HG03280 (cell line): ENCODE data around the gene CXCL17.
A peak's percentile ranks its signal among the peaks of the same experiment; 100 is the strongest.

ENCODE experiments used
- ATAC-seq: cut with Tn5 transposase; IDR thresholded peaks from one replicate; pipeline ENCODE4 v1.9.1; 2021; ENCODE audit warnings: mild to moderate bottlenecking, moderate library complexity; ENCODE audit not compliant: unreplicated experiment

CXCL17 gene

GRCh38 chr19:42424712-42425131 is 18.0 kb downstream of the CXCL17 start:
- no peak for ATAC-seq

- no peak for ATAC-seq
These were observed 18.4 kb downstream of the CXCL17 start for GRCh38 chr19:42424345-42424707.

- peak; percentile 86 for ATAC-seq
These were observed 19.0 kb downstream of the CXCL17 start for GRCh38 chr19:42423462-42424344.

- ATAC-seq = peak; percentile 17
These were observed 19.8 kb downstream of the CXCL17 start for GRCh38 chr19:42422901-42423461.

GRCh38 chr19:42422092-42422900 is 20.4 kb downstream of the CXCL17 start:
- ATAC-seq = no peak

DNA sequence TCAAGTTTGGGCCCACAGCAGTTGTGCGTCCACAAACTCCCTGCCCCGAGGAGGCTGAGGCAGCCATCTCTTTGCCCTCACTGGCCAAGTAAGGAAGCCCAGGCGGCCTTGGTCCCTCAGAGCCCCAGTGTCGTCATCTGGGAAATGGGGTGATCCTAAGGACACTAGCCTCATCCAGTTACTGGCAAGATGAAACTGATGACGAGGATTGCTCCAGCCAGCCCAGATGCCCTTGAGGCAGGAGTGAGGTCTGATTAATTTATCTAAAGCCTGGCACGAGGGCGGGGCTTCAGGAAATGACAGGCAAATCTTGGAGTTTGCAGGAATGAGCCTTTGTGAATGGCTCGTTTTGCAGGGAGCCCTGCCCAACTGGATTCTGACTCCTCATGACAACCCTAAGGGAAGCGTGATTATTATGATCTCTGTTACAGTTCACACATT is 21.1 kb downstream of the CXCL17 start:
- no peak for ATAC-seq

- no peak for ATAC-seq
These were observed 21.6 kb downstream of the CXCL17 start for GRCh38 chr19:42421101-42421500.

GRCh38 chr19:42420055-42420544 is 22.6 kb downstream of the CXCL17 start:
- ATAC-seq = no peak

- no peak for ATAC-seq
These were observed 23.4 kb downstream of the CXCL17 start for GRCh38 chr19:42419309-42419708.

- ATAC-seq = no peak
These were observed 30.1 kb downstream of the CXCL17 start for GRCh38 chr19:42412661-42413076.

DNA sequence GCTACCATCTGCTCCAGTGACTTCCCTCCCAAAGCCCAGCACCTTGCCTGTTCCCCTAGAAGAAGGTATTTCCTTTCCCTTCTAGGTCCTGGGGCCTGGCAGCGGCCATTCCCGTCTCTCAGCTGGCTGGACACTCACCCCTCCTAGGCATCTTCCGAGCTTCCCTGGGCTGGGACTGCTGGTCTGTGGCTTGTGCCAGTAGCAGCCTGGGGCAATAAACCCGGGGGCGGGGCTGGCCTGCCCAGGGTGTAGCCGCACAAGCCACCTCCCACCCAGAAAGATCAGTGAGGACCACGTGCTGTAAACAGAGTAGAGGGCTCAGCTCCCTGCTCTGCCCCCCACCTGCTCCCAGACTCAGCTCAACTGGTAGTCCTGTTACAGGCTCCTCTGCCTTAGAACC is 30.5 kb downstream of the CXCL17 start:
- ATAC-seq = no peak

DNA sequence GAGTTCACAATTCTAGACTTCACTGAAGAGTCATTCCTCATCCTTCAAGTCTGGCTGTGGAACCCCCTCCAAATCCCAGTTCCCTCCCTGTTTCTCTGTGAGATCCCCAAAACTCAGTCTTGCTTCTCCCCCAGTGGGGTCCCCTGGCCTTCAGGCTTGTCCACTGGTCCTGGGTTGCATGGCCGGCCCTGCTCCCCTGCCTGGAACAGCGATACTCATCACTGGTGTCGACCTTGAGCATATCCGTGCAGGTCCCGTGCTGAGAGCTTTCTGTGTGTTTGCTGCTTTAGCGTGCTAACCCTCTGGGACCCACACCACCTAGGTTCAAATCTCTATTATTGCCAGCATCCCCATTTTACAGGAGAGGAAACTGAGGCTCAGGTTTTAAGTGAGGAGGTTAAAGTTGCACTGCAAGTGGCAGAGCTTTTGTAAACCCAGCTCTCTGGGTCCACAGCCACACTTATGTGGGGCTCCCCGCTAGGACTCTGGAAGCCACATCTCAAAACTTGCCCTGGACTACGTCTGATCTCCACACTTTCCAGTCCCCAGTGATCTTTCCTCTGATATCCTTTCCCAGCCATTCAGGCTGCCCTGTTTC is 31.1 kb downstream of the CXCL17 start:
- no peak for ATAC-seq

GRCh38 chr19:42410371-42410770 is 32.4 kb downstream of the CXCL17 start:
- ATAC-seq = no peak

- no peak for ATAC-seq
These were observed 33.3 kb downstream of the CXCL17 start for GRCh38 chr19:42409477-42409876.

- no peak for ATAC-seq
These were observed 35.0 kb downstream of the CXCL17 start for GRCh38 chr19:42407816-42408175.

GRCh38 chr19:42407085-42407815 is 35.5 kb downstream of the CXCL17 start:
- no peak for ATAC-seq

GRCh38 chr19:42406111-42406510 is 36.6 kb downstream of the CXCL17 start:
- no peak for ATAC-seq

DNA sequence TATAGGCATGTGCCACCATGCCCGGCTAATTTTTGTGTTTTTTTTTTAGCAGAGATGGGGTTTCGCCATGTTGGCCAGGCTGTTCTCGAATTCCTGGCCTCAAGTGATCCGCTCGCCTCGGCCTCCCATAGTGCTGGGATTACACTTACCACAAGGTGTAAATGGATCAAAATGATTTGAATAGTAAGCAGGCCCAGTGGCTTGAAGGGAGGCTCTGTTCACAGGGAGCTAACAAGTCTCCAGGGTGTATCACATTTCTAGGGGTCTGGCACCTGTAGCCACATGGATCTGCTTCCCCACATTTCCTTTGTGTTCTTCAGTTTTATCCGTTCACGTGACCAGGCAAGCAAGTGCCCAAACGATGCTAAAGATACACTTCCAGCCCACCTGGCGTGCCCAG is 39.2 kb downstream of the CXCL17 start:
- ATAC-seq = no peak

GRCh38 chr19:42402376-42403116 is 40.2 kb downstream of the CXCL17 start:
- no peak for ATAC-seq
